ENCODE data around the gene CIB1.
A peak's percentile ranks its signal among the peaks of the same experiment; 100 is the strongest.

Gene CIB1

GRCh38 chr15:90241343-90242192 lies 7.8 kb upstream of the CIB1 start:
- DNase-seq (ENCODE audit: extremely low read depth in 1 of 2, low read depth in 1 of 2): no peak

- DNase-seq (ENCODE audit: extremely low read depth in 1 of 2, low read depth in 1 of 2): no peak
These were observed 7.1 kb upstream of the CIB1 start for GRCh38 chr15:90240856-90241255.

- no peak for DNase-seq (ENCODE audit: extremely low read depth in 1 of 2, low read depth in 1 of 2)
These were observed 5.6 kb upstream of the CIB1 start for GRCh38 chr15:90239371-90239770.

GRCh38 chr15:90234096-90234988 lies 601 bp upstream of the CIB1 start, which contains the start of gene GDPGP1:
Gene GDPGP1 (plus strand): TSS chr15:90234209. CDS start chr15:90240909, 6,700 bp downstream.
- peak in 1 of 2 donors; percentile 92 for DNase-seq (ENCODE audit: extremely low read depth in 1 of 2, low read depth in 1 of 2)

- DNase-seq (ENCODE audit: extremely low read depth in 1 of 2, low read depth in 1 of 2): no peak
These were observed 777 bp downstream of the CIB1 start for GRCh38 chr15:90232941-90233386.

- DNase-seq (ENCODE audit: extremely low read depth in 1 of 2, low read depth in 1 of 2): no peak
These were observed 1.5 kb downstream of the CIB1 start for GRCh38 chr15:90232196-90232595.

GRCh38 chr15:90231028-90232017 lies 2.4 kb downstream of the CIB1 start:
- DNase-seq (ENCODE audit: extremely low read depth in 1 of 2, low read depth in 1 of 2): peak; percentile 54 to 60

- DNase-seq (ENCODE audit: extremely low read depth in 1 of 2, low read depth in 1 of 2): no peak
These were observed 3.1 kb downstream of the CIB1 start for GRCh38 chr15:90230610-90231009.

GRCh38 chr15:90230071-90230494 lies 3.7 kb downstream of the CIB1 start:
- no peak for DNase-seq (ENCODE audit: extremely low read depth in 1 of 2, low read depth in 1 of 2)

- DNase-seq (ENCODE audit: extremely low read depth in 1 of 2, low read depth in 1 of 2): no peak
These were observed 4.8 kb downstream of the CIB1 start for GRCh38 chr15:90228960-90229359.

- no peak for DNase-seq (ENCODE audit: extremely low read depth in 1 of 2, low read depth in 1 of 2)
These were observed 5.6 kb downstream of the CIB1 start for GRCh38 chr15:90227816-90228772.

- no peak for DNase-seq (ENCODE audit: extremely low read depth in 1 of 2, low read depth in 1 of 2)
These were observed 6.4 kb downstream of the CIB1 start for GRCh38 chr15:90227336-90227735.

- no peak for DNase-seq (ENCODE audit: extremely low read depth in 1 of 2, low read depth in 1 of 2)
These were observed 8.1 kb downstream of the CIB1 start for GRCh38 chr15:90225504-90226234.

GRCh38 chr15:90225047-90225446 lies 8.7 kb downstream of the CIB1 start:
- DNase-seq (ENCODE audit: extremely low read depth in 1 of 2, low read depth in 1 of 2): no peak

- DNase-seq (ENCODE audit: extremely low read depth in 1 of 2, low read depth in 1 of 2): no peak
These were observed 10.1 kb downstream of the CIB1 start for GRCh38 chr15:90223441-90224165.

GRCh38 chr15:90222547-90222946 lies 11.2 kb downstream of the CIB1 start:
- no peak for DNase-seq (ENCODE audit: extremely low read depth in 1 of 2, low read depth in 1 of 2)

- DNase-seq (ENCODE audit: extremely low read depth in 1 of 2, low read depth in 1 of 2): no peak
These were observed 12.4 kb downstream of the CIB1 start for GRCh38 chr15:90221246-90221900.
